ENCODE results near the gene AIF1L. TPM values are rescaled to one million over a fixed set of nuclear protein-coding genes. Genes with fewer than 3 reads are reported as not detected.
"Not testable (repeated sequence)": the region's sequence is repeated elsewhere in the genome, so short reads cannot be mapped to it uniquely, and the experiment has no call there.

AIF1L gene
- total RNA-seq, 6 donors from 2014 or later = 3.8 to 21.4 (median 10.5) TPM

DNA sequence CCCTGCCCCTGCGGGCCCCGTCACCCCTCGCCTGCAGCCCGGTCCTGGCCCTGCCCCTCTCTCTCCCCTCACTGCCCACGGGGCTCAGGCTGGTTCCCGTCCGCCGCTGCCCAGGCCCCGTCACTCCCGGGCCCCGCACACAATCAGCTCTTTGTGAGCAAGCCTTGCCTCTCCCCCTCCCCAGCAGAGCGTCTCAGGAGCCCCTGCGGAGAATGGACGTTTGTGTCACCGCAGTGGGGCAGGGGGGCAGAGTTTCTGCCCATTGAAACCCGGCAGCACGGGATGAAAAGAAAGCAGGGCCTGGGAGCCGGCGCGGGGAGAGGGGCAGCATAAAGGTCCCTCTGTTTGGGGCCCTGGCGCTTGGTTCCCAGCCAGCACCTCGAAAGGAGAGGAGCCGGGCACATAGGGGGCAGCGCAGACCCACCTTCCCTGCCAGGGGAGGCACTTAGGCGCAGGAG, 15.6 kb downstream of the AIF1L start:
- Histone ChIP-seq H3K36me3 (no peaks in the 10 kb centered on the region), H3K9me3 (no peaks in the 10 kb centered on the region), H3K4me3 (no peak overlapping the region), H3K27me3 (no peaks in the 10 kb centered on the region), H3K4me1 (peaks cover 0 to 3% (median under 1%) of the 10 kb centered on the region in 4 donors), H3K27ac (peak overlapping the region in 1 of 4 donors; percentile 30)
- WGBS, 2 donors = 76 to 80% methylated on average over 8 to 24 of the region's 25 CpGs
- ATAC-seq (ENCODE audit: low FRiP score in 2 of 2) (no peak), DNase-seq (no peak)
- TF ChIP-seq POLR2A (IDR thresholded peaks at IDR 0.05) (no peak), EP300 (IDR thresholded peaks at IDR 0.05) (no peak), POLR2AphosphoS5 (IDR thresholded peaks at IDR 0.05) (no peak)
- TF ChIP-seq, protein P1, sequence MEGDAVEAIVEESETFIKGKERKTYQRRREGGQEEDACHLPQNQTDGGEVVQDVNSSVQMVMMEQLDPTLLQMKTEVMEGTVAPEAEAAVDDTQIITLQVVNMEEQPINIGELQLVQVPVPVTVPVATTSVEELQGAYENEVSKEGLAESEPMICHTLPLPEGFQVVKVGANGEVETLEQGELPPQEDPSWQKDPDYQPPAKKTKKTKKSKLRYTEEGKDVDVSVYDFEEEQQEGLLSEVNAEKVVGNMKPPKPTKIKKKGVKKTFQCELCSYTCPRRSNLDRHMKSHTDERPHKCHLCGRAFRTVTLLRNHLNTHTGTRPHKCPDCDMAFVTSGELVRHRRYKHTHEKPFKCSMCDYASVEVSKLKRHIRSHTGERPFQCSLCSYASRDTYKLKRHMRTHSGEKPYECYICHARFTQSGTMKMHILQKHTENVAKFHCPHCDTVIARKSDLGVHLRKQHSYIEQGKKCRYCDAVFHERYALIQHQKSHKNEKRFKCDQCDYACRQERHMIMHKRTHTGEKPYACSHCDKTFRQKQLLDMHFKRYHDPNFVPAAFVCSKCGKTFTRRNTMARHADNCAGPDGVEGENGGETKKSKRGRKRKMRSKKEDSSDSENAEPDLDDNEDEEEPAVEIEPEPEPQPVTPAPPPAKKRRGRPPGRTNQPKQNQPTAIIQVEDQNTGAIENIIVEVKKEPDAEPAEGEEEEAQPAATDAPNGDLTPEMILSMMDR (IDR thresholded peaks at IDR 0.05) = no peak

GRCh38 chr9:131112374-131113154, 16.2 kb downstream of the AIF1L start:
- ATAC-seq (ENCODE audit: low FRiP score in 2 of 2) = no peak
- H3K27me3 ChIP-seq = no peaks in the 10 kb centered on the region
- peaks cover 0 to 9% (median under 1%) of the 10 kb centered on the region in 4 donors for H3K4me1 ChIP-seq
- no peaks in the 10 kb centered on the region for H3K36me3 ChIP-seq
- TF ChIP-seq, protein P1 (IDR thresholded peaks at IDR 0.05) = no peak
- TF ChIP-seq EP300 (IDR thresholded peaks at IDR 0.05) (no peak), POLR2A (IDR thresholded peaks at IDR 0.05) (no peak), POLR2AphosphoS5 (IDR thresholded peaks at IDR 0.05) (no peak)
- 83 to 91% methylated on average over 22 to 23 of the region's 23 CpGs for WGBS, 2 donors
- H3K27ac ChIP-seq = no peak overlapping the region
- no peak for DNase-seq
- H3K9me3 ChIP-seq = no peaks in the 10 kb centered on the region
- no peak overlapping the region for H3K4me3 ChIP-seq

DNA sequence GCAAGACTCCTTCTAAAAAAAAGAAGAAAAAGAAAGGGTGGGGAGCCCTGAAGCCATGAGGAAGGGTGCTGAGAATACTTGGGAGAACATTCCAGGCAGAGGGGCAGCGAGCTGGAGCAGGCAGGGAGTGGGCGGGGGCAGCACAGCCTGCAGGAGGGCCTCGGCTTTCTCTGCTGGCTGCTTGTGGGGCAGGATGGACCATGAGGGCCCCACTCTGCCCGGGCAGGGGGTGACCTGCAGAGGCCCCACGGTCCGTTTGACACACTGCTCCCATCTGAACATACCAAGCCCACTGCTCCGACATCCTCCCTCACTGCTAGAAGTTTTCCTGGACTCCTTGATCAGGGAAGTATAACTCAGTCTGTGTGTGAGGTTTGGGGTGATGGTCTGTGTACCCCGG, 17.3 kb downstream of the AIF1L start:
- TF ChIP-seq, protein P1 (IDR thresholded peaks at IDR 0.05) = no peak
- TF ChIP-seq EP300 (IDR thresholded peaks at IDR 0.05) = no peak
- no peak for TF ChIP-seq POLR2A (IDR thresholded peaks at IDR 0.05)
- no peak for TF ChIP-seq POLR2AphosphoS5 (IDR thresholded peaks at IDR 0.05)
- 88 to 97% methylated on average over 6 to 8 of the region's 8 CpGs for WGBS, 2 donors
- Histone ChIP-seq H3K9me3 (no peaks in the 10 kb centered on the region), H3K27me3 (no peaks in the 10 kb centered on the region), H3K27ac (peak overlapping the region in 1 of 4 donors; percentile 1), H3K36me3 (no peaks in the 10 kb centered on the region), H3K4me1 (peaks cover 0 to 9% (median 3%) of the 10 kb centered on the region in 4 donors), H3K4me3 (no peak overlapping the region)
- DNase-seq (peak in 1 of 2 donors; percentile 54), ATAC-seq (ENCODE audit: low FRiP score in 2 of 2) (no peak)

DNA sequence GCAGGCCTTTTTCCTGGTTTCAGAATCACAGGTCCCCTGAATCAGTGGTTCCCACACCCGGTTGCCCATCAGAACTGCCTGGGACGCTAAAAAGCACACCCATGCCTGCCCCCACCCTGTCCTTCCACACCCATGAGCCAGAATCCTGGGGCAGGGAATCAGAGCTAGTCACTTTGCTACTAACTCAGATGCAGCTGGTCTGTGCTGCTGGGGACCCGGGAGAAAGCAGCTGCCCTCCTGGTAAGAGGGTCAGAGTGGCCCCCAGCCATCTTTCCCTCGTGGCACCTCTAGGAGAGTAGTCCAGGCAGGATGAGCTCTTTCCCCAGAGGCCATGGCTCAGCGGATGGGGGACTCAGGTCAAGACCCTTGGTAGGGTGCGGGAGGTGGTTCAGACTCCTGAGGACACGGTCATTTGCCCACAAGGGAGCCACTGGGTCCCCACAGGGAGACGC, 17.8 kb downstream of the AIF1L start:
- no peak for ATAC-seq (ENCODE audit: low FRiP score in 2 of 2)
- TF ChIP-seq, protein P1 (IDR thresholded peaks at IDR 0.05) = no peak
- no peak for TF ChIP-seq EP300 (IDR thresholded peaks at IDR 0.05)
- no peak for TF ChIP-seq POLR2AphosphoS5 (IDR thresholded peaks at IDR 0.05)
- no peak for TF ChIP-seq POLR2A (IDR thresholded peaks at IDR 0.05)
- H3K27ac ChIP-seq = peak overlapping the region in 1 of 4 donors; percentile 1
- H3K4me1 ChIP-seq = peaks cover 0 to 9% (median 3%) of the 10 kb centered on the region in 4 donors
- no peaks in the 10 kb centered on the region for H3K27me3 ChIP-seq
- H3K9me3 ChIP-seq = no peaks in the 10 kb centered on the region
- WGBS, 2 donors = 80 to 83% methylated on average over 7 to 8 of the region's 8 CpGs
- H3K36me3 ChIP-seq = no peaks in the 10 kb centered on the region
- no peak for DNase-seq
- H3K4me3 ChIP-seq = no peak overlapping the region

- not testable (repeated sequence) for H3K27ac ChIP-seq; H3K36me3 ChIP-seq; H3K4me1 ChIP-seq; H3K27me3 ChIP-seq; H3K9me3 ChIP-seq; ATAC-seq (ENCODE audit: low FRiP score in 2 of 2); H3K4me3 ChIP-seq; DNase-seq
- whole genome bisulfite sequencing, 2 donors = 87 to 88% methylated on average over 6 of the region's 6 CpGs
Observed at GRCh38 chr9:131115360-131115742, 19.0 kb downstream of the AIF1L start.
